HepG2 (cell line): ENCODE results near the gene CNR1. TPM values are rescaled to one million over a fixed set of nuclear protein-coding genes. Genes with fewer than 3 reads are reported as not detected.

Experiments used
- PLRG1 ChIP-seq: fragments of 450-650 bp; conservative IDR thresholded peaks from 2 replicates; pipeline ENCODE4 v1.6.1; 2016
- POGK ChIP-seq: sonication (generic); formaldehyde crosslinking; conservative IDR thresholded peaks from 2 replicates; pipeline ENCODE4 v1.8.0; 2022; ENCODE audit warnings: mild to moderate bottlenecking, moderate library complexity, missing genetic modification reagents
- TSC22D2 ChIP-seq: sonication (generic); formaldehyde crosslinking; IDR thresholded peaks from 2 replicates; pipeline ENCODE4 v1.5.1; 2020; ENCODE audit warnings: missing genetic modification reagents, mild to moderate bottlenecking, borderline replicate concordance
- ZBTB40 ChIP-seq, 2 experiments: fragments of 450-650 bp in 1 of 2; sonication (generic) in 1 of 2; formaldehyde crosslinking in 1 of 2; IDR thresholded peaks; 2 replicates each; pipeline versions ENCODE4 v1.6.1 to v1.8.0; 2016 to 2022; ENCODE audit warnings: antibody characterized with exemption in 1 of 2, mild to moderate bottlenecking in 1 of 2, missing genetic modification reagents in 1 of 2
- ZNF354B ChIP-seq: sonication (generic); formaldehyde crosslinking; IDR thresholded peaks from 2 replicates; pipeline ENCODE4 v1.8.0; 2022; ENCODE audit warnings: mild to moderate bottlenecking, missing genetic modification reagents
- polyA plus RNA-seq, 8 experiments: library from polyadenylated mRNA; depleted of rRNA in 3 of 8; stranded (reverse) in 7 of 8; unstranded in 1 of 8; fragments of >200 nt; fragmentation: Illumina TruSeq in 4 of 8; extraction: Trizol in 4 of 8; gene quantifications; 2 replicates each; pipeline versions ENCODE4 v1.2.1 to v1.2.3, GENCODE V29; 2011 to 2016; ENCODE audit warnings: low read depth in 4 of 8, missing spikeins in 1 of 8, mixed read lengths in 1 of 8; ENCODE audit not compliant: insufficient read depth in 1 of 8
- total RNA-seq, 5 experiments: library from RNA; depleted of rRNA; stranded (reverse); fragments of >200 nt; fragmentation: Illumina TruSeq; extraction: Trizol; gene quantifications; 2 replicates each; pipeline ENCODE4 v1.2.3, GENCODE V29; 2016; ENCODE audit warnings: low read depth in 1 of 5

CNR1 gene
- total and polyA plus RNA-seq, 2 of the 13 experiments (the other 11 are each of a cell fraction or from before 2014, with no cell fraction given): not detected

- TF ChIP-seq ZBTB40 (IDR thresholded peaks at IDR 0.05): no peak
- no peak for TF ChIP-seq ZBTB40 (CRISPR knock-in tag; IDR thresholded peaks at IDR 0.05)
- TF ChIP-seq ZNF354B: no peak
- TF ChIP-seq TSC22D2 (CRISPR knock-in tag): no peak
- no peak for TF ChIP-seq PLRG1
- TF ChIP-seq POGK (CRISPR knock-in tag): no peak
Measured at GRCh38 chr6:88134575-88134974, 31.6 kb downstream of the CNR1 start (continued).
